GM20000 (cell line): Measurements from ENCODE around the gene MTAP.
"Not testable (repeated sequence)": the region's sequence is repeated elsewhere in the genome, so short reads cannot be mapped to it uniquely, and the experiment has no call there.

Experiments used
- DNase-seq: peaks from one replicate; pipeline ENCODE4 v3.0.0; 2012; ENCODE audit warnings: low spot score
- TF ChIP-seq, protein P1 (sequence below): IDR thresholded peaks from 2 replicates; pipeline ENCODE4 v1.5.1; 2012; ENCODE audit warnings: mild to moderate bottlenecking, control low read depth; ENCODE audit errors: extremely low read depth, missing control alignments

Gene MTAP

DNA sequence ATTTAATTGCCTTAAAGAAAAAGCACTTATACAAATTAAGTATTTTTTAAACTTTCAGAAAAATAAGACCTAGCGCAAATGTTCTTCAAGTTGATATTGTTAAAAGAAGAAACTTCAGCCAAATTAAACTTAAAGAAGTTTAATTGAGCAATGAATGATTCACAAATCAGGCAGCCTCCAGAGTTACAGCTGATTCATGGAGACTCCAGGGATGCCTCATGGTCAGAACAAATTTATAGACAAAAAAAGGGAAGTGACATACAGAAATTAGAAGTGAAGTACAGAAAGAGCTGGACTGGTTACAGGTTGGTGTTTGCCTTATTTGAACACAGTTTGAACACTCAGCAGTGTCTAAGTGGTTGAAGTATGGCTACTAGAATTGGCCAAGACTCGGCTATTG is 131.4 kb downstream of the MTAP start:
- no peak for DNase-seq
- TF ChIP-seq, protein P1, sequence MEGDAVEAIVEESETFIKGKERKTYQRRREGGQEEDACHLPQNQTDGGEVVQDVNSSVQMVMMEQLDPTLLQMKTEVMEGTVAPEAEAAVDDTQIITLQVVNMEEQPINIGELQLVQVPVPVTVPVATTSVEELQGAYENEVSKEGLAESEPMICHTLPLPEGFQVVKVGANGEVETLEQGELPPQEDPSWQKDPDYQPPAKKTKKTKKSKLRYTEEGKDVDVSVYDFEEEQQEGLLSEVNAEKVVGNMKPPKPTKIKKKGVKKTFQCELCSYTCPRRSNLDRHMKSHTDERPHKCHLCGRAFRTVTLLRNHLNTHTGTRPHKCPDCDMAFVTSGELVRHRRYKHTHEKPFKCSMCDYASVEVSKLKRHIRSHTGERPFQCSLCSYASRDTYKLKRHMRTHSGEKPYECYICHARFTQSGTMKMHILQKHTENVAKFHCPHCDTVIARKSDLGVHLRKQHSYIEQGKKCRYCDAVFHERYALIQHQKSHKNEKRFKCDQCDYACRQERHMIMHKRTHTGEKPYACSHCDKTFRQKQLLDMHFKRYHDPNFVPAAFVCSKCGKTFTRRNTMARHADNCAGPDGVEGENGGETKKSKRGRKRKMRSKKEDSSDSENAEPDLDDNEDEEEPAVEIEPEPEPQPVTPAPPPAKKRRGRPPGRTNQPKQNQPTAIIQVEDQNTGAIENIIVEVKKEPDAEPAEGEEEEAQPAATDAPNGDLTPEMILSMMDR: no peak

DNA sequence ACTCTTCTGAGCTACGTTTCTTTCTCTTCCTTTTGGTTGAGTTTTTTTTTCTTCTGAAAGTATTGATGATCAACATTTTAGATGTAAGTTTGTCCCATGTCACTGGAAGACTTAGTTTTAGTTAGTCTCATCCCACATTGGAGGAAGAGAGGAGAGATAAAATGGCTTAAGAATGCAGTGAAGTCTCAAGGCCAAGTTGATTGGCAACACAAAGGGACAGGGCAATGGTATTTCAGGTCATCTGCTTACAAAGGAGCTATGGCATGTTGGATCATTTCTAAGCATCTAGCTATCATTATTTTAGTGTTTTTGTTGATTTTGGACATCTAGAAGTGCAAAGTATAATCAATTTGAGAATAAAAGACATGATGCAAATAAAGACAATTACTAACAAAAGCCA is 133.2 kb downstream of the MTAP start:
- TF ChIP-seq, protein P1: no peak
- no peak for DNase-seq

DNA sequence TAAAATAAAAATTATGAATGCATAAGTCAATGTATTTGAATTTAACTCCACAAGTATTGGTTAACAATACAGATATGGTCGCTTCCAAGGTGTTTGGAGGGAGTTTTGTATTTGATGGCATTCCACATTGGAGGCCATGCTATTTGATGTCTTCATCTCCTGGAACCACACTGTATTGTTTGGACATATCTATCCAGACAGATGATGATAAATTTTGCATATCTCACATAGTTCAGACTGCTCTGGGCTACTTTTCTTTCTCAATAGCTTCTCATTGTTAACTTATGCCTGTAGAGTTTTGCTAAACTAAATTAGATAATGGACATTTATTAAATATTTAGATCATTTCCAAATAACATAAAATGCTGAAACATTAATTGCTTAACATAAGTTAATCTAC is 133.7 kb downstream of the MTAP start:
- TF ChIP-seq, protein P1: no peak
- no peak for DNase-seq

DNA sequence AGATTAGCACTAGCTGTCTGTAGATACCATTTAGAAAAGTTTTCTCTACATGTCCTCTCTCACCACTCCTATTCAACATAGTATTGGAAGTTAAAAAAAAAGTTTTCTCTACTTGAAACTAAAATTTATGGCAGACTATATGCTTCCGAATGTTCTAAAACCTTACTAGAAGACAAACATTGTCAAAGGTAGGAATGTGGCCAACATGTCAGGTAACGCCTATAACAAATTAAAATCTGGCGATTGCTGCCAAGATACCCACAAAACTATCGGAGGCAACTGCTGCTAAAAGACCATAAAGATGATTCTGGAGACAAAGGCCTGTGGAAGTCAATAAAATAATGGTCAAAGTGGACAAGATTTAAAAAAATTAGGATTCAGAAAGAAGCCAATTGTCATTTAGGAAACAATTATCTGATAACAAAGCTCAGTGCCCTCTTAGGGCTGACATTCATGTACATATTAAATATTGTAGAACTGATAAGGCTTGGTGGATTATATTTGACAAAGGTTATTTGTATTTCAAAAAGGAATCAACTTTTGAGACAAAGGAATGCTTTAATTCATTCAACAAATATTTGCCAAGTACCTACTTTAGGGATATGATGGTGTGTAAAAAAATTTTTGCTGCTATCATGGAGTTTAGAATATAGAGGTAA is 139.0 kb downstream of the MTAP start:
- no peak for DNase-seq
- TF ChIP-seq, protein P1: no peak

DNA sequence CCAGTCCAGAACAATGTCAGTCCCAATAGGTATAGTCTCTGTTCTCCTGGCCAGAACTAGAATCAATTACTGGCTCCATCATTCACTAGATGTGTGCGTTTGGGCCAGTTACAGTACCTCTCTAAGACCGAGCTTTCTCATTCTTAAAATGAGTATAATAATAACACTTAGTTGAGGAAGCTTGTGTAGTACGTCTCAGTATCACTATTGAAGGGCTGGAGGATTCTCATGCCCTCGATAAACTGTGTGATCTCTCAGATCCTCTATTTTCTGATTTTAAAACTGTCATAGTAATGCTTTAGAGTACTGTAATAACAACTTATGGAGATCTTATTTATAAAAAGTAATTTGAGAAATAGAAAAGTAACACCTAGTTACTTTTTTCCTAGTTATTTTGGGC is 141.0 kb downstream of the MTAP start:
- TF ChIP-seq, protein P1: no peak
- DNase-seq: no peak

DNA sequence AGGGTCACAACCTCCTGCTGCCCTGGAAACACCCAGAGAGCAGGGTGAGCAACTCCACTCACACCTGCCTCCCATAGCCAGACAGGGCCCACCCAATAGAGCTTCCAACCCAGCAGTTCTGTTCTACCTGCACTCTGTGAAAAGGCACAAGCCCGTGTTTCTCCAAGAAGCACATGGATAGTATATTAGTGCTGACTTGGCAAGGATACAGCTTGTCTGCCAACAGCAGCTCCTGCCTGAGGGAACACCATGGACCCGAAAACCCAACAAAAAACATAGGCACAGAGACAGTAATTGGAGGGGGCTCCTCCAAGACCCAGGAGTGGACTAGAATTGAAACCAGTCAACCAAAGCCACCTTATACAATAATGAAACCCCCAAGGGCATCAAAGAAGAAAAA is 143.2 kb downstream of the MTAP start:
- TF ChIP-seq, protein P1: no peak
- no peak for DNase-seq

DNA sequence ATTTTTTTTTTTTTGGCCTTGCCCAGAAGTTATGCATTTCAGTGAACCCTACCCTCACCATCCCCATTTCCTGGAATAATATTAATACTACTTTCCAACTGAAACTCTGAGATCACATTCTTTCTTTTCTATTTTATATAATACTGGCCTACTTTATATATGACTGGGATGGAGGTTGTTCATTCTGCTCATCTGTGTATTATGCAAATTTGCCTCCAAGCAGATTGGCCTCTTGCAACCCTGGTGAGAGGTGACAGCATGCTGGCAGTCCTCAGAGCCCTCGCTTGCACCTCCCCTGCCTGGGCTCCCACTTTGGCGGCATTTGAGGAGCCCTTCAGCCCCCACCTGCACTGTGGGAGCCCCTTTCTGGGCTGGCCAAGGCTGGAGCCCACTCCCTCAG is 156.4 kb downstream of the MTAP start:
- DNase-seq: no peak
- TF ChIP-seq, protein P1: no peak

DNA sequence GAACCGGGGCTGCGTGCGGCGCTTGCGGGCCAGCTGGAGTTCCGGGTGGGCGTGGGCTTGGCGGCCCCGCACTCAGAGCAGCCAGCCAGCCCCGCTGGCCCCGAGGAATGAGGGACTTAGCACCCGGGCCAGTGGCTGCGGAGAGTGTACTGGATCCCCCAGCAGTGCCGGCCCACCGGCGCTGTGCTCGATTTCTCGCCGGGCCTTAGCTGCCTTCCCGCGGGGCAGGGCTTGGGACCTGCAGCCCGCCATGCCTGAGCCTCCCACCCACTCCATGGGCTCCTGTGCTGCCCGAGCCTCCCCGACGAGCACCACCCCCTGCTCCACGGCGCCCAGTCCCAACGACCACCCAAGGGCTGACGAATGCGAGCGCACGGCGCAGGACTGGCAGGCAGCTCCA is 156.8 kb downstream of the MTAP start:
- DNase-seq: not testable (repeated sequence)
